ENCODE data around the gene ELFN1. TPM values are rescaled to one million over a fixed set of nuclear protein-coding genes. Genes with fewer than 3 reads are reported as not detected.

The ELFN1 gene
- total RNA-seq, 1 donor from 2014 or later = 2.2 TPM

DNA sequence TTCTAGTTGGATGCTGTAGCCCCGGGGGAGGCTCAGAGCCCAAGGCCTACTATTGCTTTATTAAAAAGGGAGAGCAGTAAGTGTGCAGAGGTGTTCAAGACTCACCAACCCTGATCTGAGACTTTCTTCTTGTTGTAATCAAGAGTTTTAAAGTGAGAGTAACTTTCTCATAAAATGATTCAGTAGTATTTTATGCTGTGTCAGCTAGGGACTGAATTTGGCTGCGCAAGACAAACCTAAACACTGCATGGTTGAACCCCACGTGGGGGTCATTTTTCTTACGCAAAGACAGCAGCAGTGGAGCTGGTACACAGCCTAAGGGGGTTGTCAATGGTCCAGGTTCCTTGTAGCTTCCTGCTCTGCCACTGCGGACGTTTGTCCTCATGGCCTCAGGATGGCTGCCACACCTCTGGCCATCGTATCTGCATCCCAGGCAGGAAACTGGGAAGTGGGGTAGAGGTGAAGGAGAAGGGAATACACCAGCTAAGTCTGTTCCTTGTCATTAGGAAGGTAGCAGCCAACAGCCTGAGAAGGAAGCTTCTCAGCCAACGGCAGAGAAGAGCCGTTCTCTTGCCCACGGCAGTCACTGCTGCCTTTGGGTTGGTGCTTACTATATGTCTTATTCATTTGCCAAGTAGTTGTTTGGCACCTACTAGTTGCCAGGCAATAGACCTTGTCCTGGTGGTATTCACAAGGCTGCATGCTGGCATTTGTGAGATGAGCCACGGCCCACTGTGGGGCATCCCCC lies 44.7 kb downstream of the ELFN1 start:
- intact Hi-C loops (cut with DNase I) = no loop called here
- DNase-seq (ENCODE audit: extremely low spot score in 2 of 2) = no peak
- Histone ChIP-seq H3K27me3 (no peaks in the 10 kb centered on the region), H3K4me3 (no peak overlapping the region), H3K36me3 (no peaks in the 10 kb centered on the region), H3K9me3 (peaks cover 6% of the 10 kb centered on the region), H3K4me1 (no peaks in the 10 kb centered on the region), H3K27ac (no peak overlapping the region)
- no peak for TF ChIP-seq POLR2A (IDR thresholded peaks at IDR 0.05)
- TF ChIP-seq, protein P1, sequence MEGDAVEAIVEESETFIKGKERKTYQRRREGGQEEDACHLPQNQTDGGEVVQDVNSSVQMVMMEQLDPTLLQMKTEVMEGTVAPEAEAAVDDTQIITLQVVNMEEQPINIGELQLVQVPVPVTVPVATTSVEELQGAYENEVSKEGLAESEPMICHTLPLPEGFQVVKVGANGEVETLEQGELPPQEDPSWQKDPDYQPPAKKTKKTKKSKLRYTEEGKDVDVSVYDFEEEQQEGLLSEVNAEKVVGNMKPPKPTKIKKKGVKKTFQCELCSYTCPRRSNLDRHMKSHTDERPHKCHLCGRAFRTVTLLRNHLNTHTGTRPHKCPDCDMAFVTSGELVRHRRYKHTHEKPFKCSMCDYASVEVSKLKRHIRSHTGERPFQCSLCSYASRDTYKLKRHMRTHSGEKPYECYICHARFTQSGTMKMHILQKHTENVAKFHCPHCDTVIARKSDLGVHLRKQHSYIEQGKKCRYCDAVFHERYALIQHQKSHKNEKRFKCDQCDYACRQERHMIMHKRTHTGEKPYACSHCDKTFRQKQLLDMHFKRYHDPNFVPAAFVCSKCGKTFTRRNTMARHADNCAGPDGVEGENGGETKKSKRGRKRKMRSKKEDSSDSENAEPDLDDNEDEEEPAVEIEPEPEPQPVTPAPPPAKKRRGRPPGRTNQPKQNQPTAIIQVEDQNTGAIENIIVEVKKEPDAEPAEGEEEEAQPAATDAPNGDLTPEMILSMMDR (IDR thresholded peaks at IDR 0.05) = no peak
- TF ChIP-seq POLR2AphosphoS5 (IDR thresholded peaks at IDR 0.05; ENCODE audit: insufficient read depth in 1 of 2, low read depth in 1 of 2) = no peak

DNA sequence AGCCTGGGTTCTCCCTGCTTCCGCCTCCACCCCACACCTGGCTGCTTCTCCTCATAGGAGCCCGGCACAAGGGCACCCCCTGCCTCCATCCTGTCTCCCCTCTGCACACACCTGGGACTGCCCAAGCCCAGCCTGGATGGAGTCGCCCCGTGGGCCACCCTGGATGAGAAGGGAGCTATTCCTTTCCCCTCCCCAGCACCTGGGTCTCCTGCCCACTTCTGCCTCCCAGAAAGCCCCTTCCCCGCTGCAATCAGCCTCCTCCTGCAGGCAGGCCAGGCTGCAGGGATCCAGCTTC lies 45.2 kb downstream of the ELFN1 start:
- no peak overlapping the region for H3K27ac ChIP-seq
- H3K27me3 ChIP-seq = no peaks in the 10 kb centered on the region
- no peaks in the 10 kb centered on the region for H3K4me1 ChIP-seq
- TF ChIP-seq POLR2A (IDR thresholded peaks at IDR 0.05) = no peak
- TF ChIP-seq, protein P1 (IDR thresholded peaks at IDR 0.05) = no peak
- no peak for TF ChIP-seq POLR2AphosphoS5 (IDR thresholded peaks at IDR 0.05; ENCODE audit: insufficient read depth in 1 of 2, low read depth in 1 of 2)
- no peak for DNase-seq (ENCODE audit: extremely low spot score in 2 of 2)
- no peaks in the 10 kb centered on the region for H3K36me3 ChIP-seq
- H3K4me3 ChIP-seq = no peak overlapping the region
- H3K9me3 ChIP-seq = peaks cover under 1% of the 10 kb centered on the region
- intact Hi-C loops (cut with DNase I) = no loop called here

DNA sequence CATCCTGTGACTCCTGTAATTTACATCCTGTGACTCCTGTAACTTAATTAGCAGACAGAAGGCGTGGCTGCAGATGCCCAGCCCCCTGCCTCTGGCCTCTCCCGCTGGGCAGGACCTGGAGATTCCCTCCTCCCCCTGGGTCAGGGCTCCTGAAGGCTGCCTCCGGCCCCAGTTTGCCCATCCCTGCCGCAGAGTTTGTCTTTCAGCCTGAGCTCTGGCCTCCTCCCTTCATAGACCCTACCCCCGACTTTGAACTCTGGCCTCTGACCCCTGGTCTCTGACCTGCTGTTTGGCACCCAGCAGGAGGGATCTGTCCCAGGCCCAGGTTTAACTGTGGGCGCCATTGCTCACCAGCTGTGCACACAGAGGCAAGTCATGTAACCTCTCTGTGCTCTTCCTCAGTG lies 45.6 kb downstream of the ELFN1 start:
- intact Hi-C loops (cut with DNase I) = no loop called here
- Histone ChIP-seq H3K4me1 (no peaks in the 10 kb centered on the region), H3K9me3 (no peaks in the 10 kb centered on the region), H3K4me3 (no peak overlapping the region), H3K36me3 (no peaks in the 10 kb centered on the region), H3K27ac (no peak overlapping the region), H3K27me3 (no peaks in the 10 kb centered on the region)
- TF ChIP-seq, protein P1 (IDR thresholded peaks at IDR 0.05) = no peak
- no peak for TF ChIP-seq POLR2A (IDR thresholded peaks at IDR 0.05)
- DNase-seq (ENCODE audit: extremely low spot score in 2 of 2) = no peak

DNA sequence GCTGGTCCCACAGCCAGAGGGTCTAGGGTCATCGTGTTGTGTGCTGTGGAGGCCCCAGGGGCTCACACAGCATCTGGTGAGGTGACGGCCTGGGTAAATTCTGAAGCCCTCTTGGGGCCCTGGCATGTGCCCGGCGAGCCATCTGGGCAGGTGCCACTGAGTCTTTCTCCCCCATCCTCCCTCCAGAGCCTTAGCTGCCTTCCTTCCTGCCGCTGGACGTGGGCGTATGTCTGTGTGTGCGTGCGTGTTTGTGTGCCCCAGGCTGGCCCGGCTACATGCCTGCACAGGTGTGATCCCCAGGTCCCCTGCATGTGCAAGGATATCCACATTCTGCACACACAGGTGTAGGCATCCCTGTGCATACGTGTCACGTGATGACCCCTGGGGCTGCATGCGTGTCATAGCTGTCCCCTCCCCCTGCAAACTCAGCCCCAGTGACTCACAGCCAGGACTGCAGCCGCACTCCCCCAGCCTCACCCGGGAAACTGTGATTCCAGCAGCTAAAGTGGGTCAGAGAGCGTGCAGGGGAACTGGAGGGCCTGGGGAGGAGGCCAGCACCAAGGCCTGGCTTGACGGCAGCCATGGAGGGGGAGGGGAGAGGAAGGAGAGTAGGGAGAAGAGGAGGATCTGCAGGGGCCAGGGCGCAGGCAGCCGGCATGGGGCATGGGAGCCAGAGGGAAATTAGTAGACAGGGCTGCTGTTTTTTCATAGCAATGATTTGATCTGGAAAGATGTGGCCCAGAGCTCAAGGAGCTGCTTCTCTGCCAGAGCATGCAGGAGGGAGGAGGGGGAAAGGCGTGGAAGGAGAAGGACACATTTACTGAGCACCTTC lies 46.4 kb downstream of the ELFN1 start:
- no peaks in the 10 kb centered on the region for H3K4me1 ChIP-seq
- H3K36me3 ChIP-seq = no peaks in the 10 kb centered on the region
- intact Hi-C loops (cut with DNase I) = no loop called here
- no peaks in the 10 kb centered on the region for H3K27me3 ChIP-seq
- TF ChIP-seq POLR2AphosphoS5 (IDR thresholded peaks at IDR 0.05; ENCODE audit: insufficient read depth in 1 of 2, low read depth in 1 of 2) (no peak), POLR2A (IDR thresholded peaks at IDR 0.05) (no peak)
- TF ChIP-seq, protein P1 (IDR thresholded peaks at IDR 0.05) = no peak
- no peak overlapping the region for H3K4me3 ChIP-seq
- no peak overlapping the region for H3K27ac ChIP-seq
- DNase-seq (ENCODE audit: extremely low spot score in 2 of 2) = no peak
- H3K9me3 ChIP-seq = no peaks in the 10 kb centered on the region

DNA sequence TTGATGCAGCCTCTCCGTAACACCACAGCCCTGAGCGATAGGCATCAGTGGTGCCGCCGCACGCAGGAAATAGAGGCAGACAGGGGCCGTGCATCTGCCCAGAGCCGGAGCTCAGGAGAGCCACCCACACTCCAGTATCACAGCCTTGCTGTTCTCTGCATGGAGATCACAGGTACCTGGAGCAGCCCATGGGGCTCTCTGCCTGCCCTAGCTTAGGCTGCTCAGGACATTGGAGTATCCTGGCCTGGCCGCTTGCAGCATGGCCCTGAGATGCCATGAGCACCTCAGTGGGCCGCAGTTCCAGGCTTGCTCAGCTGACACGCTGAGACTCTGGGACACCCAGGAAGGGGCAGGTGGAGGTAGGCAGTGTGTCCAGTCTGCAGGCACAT lies 47.0 kb downstream of the ELFN1 start:
- H3K4me1 ChIP-seq = no peaks in the 10 kb centered on the region
- no peak for TF ChIP-seq POLR2AphosphoS5 (IDR thresholded peaks at IDR 0.05; ENCODE audit: insufficient read depth in 1 of 2, low read depth in 1 of 2)
- TF ChIP-seq, protein P1 (IDR thresholded peaks at IDR 0.05) = no peak
- TF ChIP-seq POLR2A (IDR thresholded peaks at IDR 0.05) = no peak
- no peak overlapping the region for H3K27ac ChIP-seq
- H3K36me3 ChIP-seq = no peaks in the 10 kb centered on the region
- no peaks in the 10 kb centered on the region for H3K27me3 ChIP-seq
- no peak for DNase-seq (ENCODE audit: extremely low spot score in 2 of 2)
- H3K9me3 ChIP-seq = no peaks in the 10 kb centered on the region
- intact Hi-C loops (cut with DNase I) = no loop called here
- no peak overlapping the region for H3K4me3 ChIP-seq
